Neutrophil (primary cell): ENCODE measurements around the gene RAP1B.
A peak's percentile ranks its signal among the peaks of the same experiment; 100 is the strongest.

Source experiments
- H3K27ac ChIP-seq: fragments of 200-600 bp; sonication (generic); 2 replicates; pipeline ENCODE4 v1.5.1; 2016; ENCODE audit warnings: mild to moderate bottlenecking, moderate library complexity
- H3K27me3 ChIP-seq: fragments of 200-600 bp; sonication (generic); 2 replicates; pipeline ENCODE4 v1.6.0; 2016; ENCODE audit warnings: mild to moderate bottlenecking
- H3K36me3 ChIP-seq: fragments of 200-600 bp; sonication (generic); 2 replicates; pipeline ENCODE4 v1.5.1; 2017
- H3K4me1 ChIP-seq, 2 experiments: fragments of 200-600 bp in 1 of 2; sonication (generic) in 1 of 2; 1 replicate in 1 of 2; 2 replicates in 1 of 2; pipeline versions ENCODE4 v1.5.1 to v1.6.1; 2013 to 2016; ENCODE audit warnings: low read depth in 1 of 2, low read length in 1 of 2, mild to moderate bottlenecking in 1 of 2, moderate library complexity in 1 of 2; ENCODE audit not compliant: control insufficient read depth in 1 of 2, insufficient read depth in 1 of 2
- H3K4me3 ChIP-seq, 2 experiments: fragments of 200-600 bp in 1 of 2; sonication (generic) in 1 of 2; 1 replicate in 1 of 2; 2 replicates in 1 of 2; pipeline ENCODE4 v1.5.1; 2013 to 2016; ENCODE audit warnings: low read depth in 1 of 2, low read length in 1 of 2, mild to moderate bottlenecking in 1 of 2, moderate library complexity in 1 of 2
- H3K9me3 ChIP-seq: fragments of 200-600 bp; sonication (generic); 2 replicates; pipeline ENCODE4 v1.5.1; 2016
- CTCF ChIP-seq: fragments of 200-600 bp; sonication (generic); IDR thresholded peaks from 2 replicates; pipeline ENCODE4 v1.5.1; 2016; ENCODE audit warnings: antibody characterized with exemption

Gene RAP1B

GRCh38 chr12:68639396-68639767 lies 28.7 kb downstream of the RAP1B start:
- Histone ChIP-seq H3K36me3 (peaks cover 6% of the 10 kb centered on the region), H3K4me3 (no peak overlapping the region), H3K9me3 (no peaks in the 10 kb centered on the region), H3K27me3 (no peaks in the 10 kb centered on the region), H3K4me1 (peaks cover 3 to 9% of the 10 kb centered on the region in 2 experiments), H3K27ac (peak overlapping the region; percentile 51)
- no peak for TF ChIP-seq CTCF

GRCh38 chr12:68641138-68641537 lies 30.4 kb downstream of the RAP1B start:
- H3K27me3 ChIP-seq: no peaks in the 10 kb centered on the region
- peaks cover 6% of the 10 kb centered on the region for H3K36me3 ChIP-seq
- no peaks in the 10 kb centered on the region for H3K9me3 ChIP-seq
- peaks cover under 1 to 9% of the 10 kb centered on the region in 2 experiments for H3K4me1 ChIP-seq
- TF ChIP-seq CTCF: no peak
- H3K4me3 ChIP-seq: no peak overlapping the region
- H3K27ac ChIP-seq: peak overlapping the region; percentile 33

DNA sequence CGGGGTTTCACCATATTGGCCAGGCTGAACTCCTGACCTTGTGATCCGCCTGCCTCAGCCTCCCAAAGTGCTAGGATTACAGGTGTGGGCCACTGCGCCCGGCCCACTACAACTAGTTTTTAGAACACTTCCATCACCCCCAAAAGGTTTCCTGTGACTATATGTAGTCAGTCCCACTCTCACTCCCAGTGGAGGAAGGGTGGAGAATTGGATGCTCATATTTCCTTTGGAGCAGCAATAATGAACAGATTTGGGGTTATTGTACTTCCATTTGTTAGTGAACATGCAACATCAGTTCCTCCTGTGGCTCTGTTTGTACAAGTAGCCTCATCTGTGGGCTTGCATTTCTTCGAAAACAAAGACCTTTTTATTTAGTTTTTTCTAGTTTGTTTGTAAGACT lies 35.8 kb downstream of the RAP1B start:
- Histone ChIP-seq H3K27me3 (no peaks in the 10 kb centered on the region), H3K4me3 (no peak overlapping the region), H3K9me3 (no peaks in the 10 kb centered on the region), H3K27ac (peak overlapping the region; percentile 13), H3K36me3 (peaks cover 26% of the 10 kb centered on the region), H3K4me1 (peaks cover 8 to 10% of the 10 kb centered on the region in 2 experiments)
- TF ChIP-seq CTCF: no peak

DNA sequence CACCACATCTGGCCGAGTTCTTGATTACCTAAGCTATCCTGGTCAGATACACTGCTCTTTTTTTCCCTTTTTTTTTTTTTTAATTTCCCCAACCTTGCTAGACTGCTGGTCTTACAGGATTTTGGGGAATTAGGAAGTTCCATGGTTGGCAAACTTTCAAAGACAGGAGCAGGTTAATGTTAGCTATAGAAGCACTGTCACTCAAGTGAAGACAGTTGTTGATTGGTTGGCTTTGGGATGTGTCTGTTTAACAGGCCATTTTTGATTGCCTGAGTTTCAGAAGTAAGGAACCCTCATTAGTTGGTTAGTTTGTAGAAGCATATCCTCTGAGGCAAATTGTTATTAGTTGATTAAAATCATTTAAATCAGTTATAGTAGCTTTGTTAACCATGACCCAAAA lies 36.8 kb downstream of the RAP1B start:
- H3K9me3 ChIP-seq: no peaks in the 10 kb centered on the region
- H3K4me1 ChIP-seq: peaks cover 8 to 12% of the 10 kb centered on the region in 2 experiments
- peak overlapping the region; percentile 12 for H3K27ac ChIP-seq
- H3K36me3 ChIP-seq: peaks cover 35% of the 10 kb centered on the region
- H3K4me3 ChIP-seq: no peak overlapping the region
- no peaks in the 10 kb centered on the region for H3K27me3 ChIP-seq
- TF ChIP-seq CTCF: no peak

DNA sequence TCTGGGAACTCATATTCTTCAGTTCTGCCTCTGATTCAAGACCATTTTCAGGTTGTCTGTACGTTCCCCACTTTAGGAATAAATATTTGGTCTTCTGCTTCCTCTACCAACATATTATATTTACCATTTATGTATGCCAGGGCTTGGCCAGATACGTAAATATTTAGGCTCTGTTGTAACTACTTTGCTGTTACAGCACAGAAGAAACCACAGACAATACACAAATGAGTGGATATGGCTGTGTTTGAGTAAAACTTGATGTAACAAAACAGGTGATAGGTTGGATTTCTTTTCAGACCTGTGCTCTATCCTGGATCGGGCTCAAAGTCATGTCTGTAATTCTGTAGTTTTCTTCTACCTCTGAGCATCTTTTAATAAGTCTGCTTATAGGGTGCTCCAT lies 37.5 kb downstream of the RAP1B start:
- no peak for TF ChIP-seq CTCF
- H3K9me3 ChIP-seq: no peaks in the 10 kb centered on the region
- no peak overlapping the region for H3K4me3 ChIP-seq
- H3K4me1 ChIP-seq: peaks cover 8 to 12% of the 10 kb centered on the region in 2 experiments
- H3K36me3 ChIP-seq: peaks cover 35% of the 10 kb centered on the region
- H3K27ac ChIP-seq: peak overlapping the region; percentile 10
- H3K27me3 ChIP-seq: no peaks in the 10 kb centered on the region

DNA sequence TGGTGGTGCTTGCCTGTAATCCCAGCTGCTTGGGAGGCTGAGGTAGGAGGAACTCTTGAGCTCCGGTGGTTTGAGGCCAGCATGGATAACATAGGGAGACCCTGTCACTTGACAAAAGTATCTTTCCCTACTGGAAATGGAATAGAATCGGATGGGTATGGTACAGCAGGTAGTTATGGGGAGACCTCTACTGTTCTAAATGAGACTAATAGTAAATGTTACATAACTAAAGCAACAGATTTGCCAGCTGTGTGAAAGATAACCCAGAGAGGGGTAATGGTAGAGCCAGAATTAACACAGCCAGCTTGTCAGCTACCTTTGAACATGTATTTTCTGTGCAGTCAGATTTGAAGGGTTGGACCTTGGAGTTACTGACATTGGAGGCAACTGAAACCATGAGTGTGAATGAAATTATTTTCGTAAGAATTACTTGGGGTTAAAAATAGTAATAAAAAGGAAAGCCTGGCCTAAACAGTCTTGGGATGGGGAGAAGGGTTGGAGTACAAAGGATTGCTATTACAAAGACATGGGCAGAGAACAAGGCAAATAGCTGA lies 54.4 kb downstream of the RAP1B start:
- TF ChIP-seq CTCF: no peak
- H3K4me1 ChIP-seq: no peaks in the 10 kb centered on the region
- H3K27ac ChIP-seq: no peak overlapping the region
- H3K9me3 ChIP-seq: no peaks in the 10 kb centered on the region
- H3K27me3 ChIP-seq: no peaks in the 10 kb centered on the region
- H3K4me3 ChIP-seq: no peak overlapping the region
- peaks cover 38% of the 10 kb centered on the region for H3K36me3 ChIP-seq
